ENCODE measurements around the gene PI4K2A.

- TF ChIP-seq POLR2AphosphoS5 (IDR thresholded peaks at IDR 0.05), result no peak
- TF ChIP-seq, protein P1, sequence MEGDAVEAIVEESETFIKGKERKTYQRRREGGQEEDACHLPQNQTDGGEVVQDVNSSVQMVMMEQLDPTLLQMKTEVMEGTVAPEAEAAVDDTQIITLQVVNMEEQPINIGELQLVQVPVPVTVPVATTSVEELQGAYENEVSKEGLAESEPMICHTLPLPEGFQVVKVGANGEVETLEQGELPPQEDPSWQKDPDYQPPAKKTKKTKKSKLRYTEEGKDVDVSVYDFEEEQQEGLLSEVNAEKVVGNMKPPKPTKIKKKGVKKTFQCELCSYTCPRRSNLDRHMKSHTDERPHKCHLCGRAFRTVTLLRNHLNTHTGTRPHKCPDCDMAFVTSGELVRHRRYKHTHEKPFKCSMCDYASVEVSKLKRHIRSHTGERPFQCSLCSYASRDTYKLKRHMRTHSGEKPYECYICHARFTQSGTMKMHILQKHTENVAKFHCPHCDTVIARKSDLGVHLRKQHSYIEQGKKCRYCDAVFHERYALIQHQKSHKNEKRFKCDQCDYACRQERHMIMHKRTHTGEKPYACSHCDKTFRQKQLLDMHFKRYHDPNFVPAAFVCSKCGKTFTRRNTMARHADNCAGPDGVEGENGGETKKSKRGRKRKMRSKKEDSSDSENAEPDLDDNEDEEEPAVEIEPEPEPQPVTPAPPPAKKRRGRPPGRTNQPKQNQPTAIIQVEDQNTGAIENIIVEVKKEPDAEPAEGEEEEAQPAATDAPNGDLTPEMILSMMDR (IDR thresholded peaks at IDR 0.05), result no peak
- TF ChIP-seq POLR2A (IDR thresholded peaks at IDR 0.05), result no peak
- no peak for TF ChIP-seq EP300 (IDR thresholded peaks at IDR 0.05)
These were observed 34.8 kb downstream of the PI4K2A start for GRCh38 chr10:97675222-97675621.

All from gastroesophageal sphincter (tissue), 3 donors.